KMS-11 (cell line): ENCODE measurements around the gene ZFP92.

Experiments used
- H2AFZ ChIP-seq: fragments of 200-600 bp; sonication (generic); 2 replicates; pipeline ENCODE4 v1.6.1; 2016; ENCODE audit warnings: antibody characterized with exemption, mixed run types, low read depth
- H3K27ac ChIP-seq: fragments of 200-600 bp; sonication (generic); 2 replicates; pipeline ENCODE4 v1.6.1; 2016; ENCODE audit warnings: mild to moderate bottlenecking, mixed run types
- H3K27me3 ChIP-seq: fragments of 200-600 bp; sonication (generic); 2 replicates; pipeline ENCODE4 v1.6.1; 2017; ENCODE audit warnings: mild to moderate bottlenecking, low read depth, mixed run types, moderate library complexity; ENCODE audit not compliant: insufficient read depth
- H3K36me3 ChIP-seq: fragments of 200-600 bp; sonication (generic); 2 replicates; pipeline ENCODE4 v1.6.1; 2017; ENCODE audit warnings: mild to moderate bottlenecking, mixed run types; ENCODE audit not compliant: insufficient read depth
- H3K4me1 ChIP-seq: fragments of 200-600 bp; sonication (generic); 2 replicates; pipeline ENCODE4 v1.6.1; 2016; ENCODE audit warnings: mild to moderate bottlenecking, low read depth, mixed run types; ENCODE audit not compliant: poor library complexity, severe bottlenecking
- H3K4me2 ChIP-seq: fragments of 200-600 bp; sonication (generic); 2 replicates; pipeline ENCODE4 v1.7.0; 2016; ENCODE audit warnings: mild to moderate bottlenecking, mixed run types
- H3K4me3 ChIP-seq: fragments of 200-600 bp; sonication (generic); IDR thresholded peaks from 2 replicates; pipeline ENCODE4 v1.6.1; 2017; ENCODE audit warnings: low read depth, low read length, mixed read lengths; ENCODE audit not compliant: insufficient read depth
- H3K79me2 ChIP-seq: fragments of 200-600 bp; sonication (generic); 2 replicates; pipeline ENCODE4 v1.6.1; 2016; ENCODE audit warnings: low read depth, mixed run types; ENCODE audit not compliant: insufficient read depth
- H3K9ac ChIP-seq: fragments of 200-600 bp; sonication (generic); 2 replicates; pipeline ENCODE4 v1.6.1; 2016; ENCODE audit warnings: mild to moderate bottlenecking, mixed run types
- H4K20me1 ChIP-seq: fragments of 200-600 bp; sonication (generic); 2 replicates; pipeline ENCODE4 v1.6.1; 2016; ENCODE audit warnings: mild to moderate bottlenecking, mixed run types; ENCODE audit not compliant: insufficient read depth
- CTCF ChIP-seq: fragments of 200-600 bp; sonication (generic); conservative IDR thresholded peaks from 2 replicates; pipeline ENCODE4 v1.6.1; 2017; ENCODE audit warnings: low read depth, mild to moderate bottlenecking, antibody characterized with exemption, low read length, moderate library complexity, mixed read lengths

ZFP92 gene

DNA sequence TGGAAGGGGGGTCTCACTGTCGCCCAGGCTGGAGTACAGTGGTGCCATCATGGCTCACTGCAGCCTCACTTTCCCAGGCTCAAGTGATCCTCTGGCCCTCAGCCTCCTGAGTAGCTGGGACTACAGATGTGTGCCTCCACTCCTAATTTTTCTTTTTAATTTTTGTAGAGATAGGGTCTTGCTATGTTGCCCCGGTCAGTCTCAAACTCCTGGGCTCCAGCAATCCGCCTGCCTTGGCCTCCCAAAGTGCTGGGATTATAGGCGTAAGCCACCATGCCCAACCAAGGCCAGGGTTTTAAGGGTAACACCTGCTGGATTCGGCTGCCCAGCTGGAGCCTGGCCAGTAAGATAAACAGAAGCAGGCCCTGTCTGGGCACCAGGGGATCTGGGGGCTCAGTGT is 31.2 kb downstream of the ZFP92 start:
- H3K27me3 ChIP-seq, result no peaks in the 10 kb centered on the region
- no peak overlapping the region for H2AFZ ChIP-seq
- TF ChIP-seq CTCF, result no peak
- H3K4me1 ChIP-seq, result no peaks in the 10 kb centered on the region
- no peak overlapping the region for H3K27ac ChIP-seq
- no peaks in the 10 kb centered on the region for H4K20me1 ChIP-seq
- H3K9ac ChIP-seq, result no peak overlapping the region
- H3K79me2 ChIP-seq, result no peaks in the 10 kb centered on the region
- H3K36me3 ChIP-seq, result no peaks in the 10 kb centered on the region
- H3K4me2 ChIP-seq, result no peak overlapping the region
- H3K4me3 ChIP-seq, result no peak overlapping the region

DNA sequence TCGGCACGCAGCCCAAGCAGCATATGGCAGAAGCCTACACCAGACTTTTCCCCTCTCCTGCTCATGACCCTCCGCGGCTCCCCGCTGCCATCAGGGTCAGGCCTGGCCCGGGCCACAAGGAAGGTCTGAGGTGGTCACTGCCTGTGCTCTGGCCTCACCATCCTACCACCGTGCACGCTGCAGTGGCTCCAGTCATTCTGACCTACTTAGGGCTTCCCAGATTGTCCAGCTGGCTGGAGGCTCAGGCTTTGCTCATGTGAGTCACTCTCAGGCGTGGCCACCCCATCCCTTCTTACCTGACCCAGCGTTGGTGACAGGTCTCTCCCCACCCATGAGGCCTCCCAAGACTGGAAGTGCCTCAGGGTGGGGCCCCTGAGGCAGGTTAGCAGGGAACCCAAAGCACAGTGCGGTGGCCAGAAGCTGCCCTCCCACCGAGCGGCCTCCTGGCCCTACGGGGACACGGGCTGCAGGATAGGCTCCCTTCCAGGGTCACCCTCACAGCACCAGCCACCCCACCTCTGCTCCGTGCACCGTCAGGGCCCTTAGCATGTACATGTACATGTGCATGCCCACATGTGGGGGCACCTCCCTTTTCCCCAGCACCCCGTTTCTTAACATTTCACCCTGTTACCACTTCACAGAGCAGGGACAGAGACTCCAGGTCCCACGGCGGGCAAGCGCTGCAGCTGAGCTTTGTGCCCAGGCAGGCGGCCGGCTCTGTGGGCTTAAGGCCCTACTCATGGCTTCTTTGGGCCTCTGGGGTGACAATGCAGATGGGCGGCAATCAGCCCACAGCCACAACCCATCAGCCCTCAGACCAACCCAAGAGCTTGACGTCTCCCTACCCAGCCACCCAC is 32.4 kb downstream of the ZFP92 start:
- H3K4me2 ChIP-seq, result no peak overlapping the region
- TF ChIP-seq CTCF, result no peak
- no peak overlapping the region for H3K27ac ChIP-seq
- H3K27me3 ChIP-seq, result no peaks in the 10 kb centered on the region
- no peak overlapping the region for H3K4me3 ChIP-seq
- no peak overlapping the region for H3K9ac ChIP-seq
- no peaks in the 10 kb centered on the region for H3K4me1 ChIP-seq
- no peak overlapping the region for H2AFZ ChIP-seq
- no peaks in the 10 kb centered on the region for H3K79me2 ChIP-seq
- H3K36me3 ChIP-seq, result no peaks in the 10 kb centered on the region
- no peaks in the 10 kb centered on the region for H4K20me1 ChIP-seq

- Histone ChIP-seq H3K79me2 (no peaks in the 10 kb centered on the region), H3K9ac (no peak overlapping the region), H2AFZ (no peak overlapping the region), H3K4me3 (no peak overlapping the region), H3K4me2 (no peak overlapping the region), H3K27me3 (no peaks in the 10 kb centered on the region), H3K27ac (no peak overlapping the region), H3K36me3 (no peaks in the 10 kb centered on the region), H3K4me1 (no peaks in the 10 kb centered on the region), H4K20me1 (no peaks in the 10 kb centered on the region)
- no peak for TF ChIP-seq CTCF
Measured at GRCh38 chrX:153444333-153445011, 33.2 kb downstream of the ZFP92 start.

DNA sequence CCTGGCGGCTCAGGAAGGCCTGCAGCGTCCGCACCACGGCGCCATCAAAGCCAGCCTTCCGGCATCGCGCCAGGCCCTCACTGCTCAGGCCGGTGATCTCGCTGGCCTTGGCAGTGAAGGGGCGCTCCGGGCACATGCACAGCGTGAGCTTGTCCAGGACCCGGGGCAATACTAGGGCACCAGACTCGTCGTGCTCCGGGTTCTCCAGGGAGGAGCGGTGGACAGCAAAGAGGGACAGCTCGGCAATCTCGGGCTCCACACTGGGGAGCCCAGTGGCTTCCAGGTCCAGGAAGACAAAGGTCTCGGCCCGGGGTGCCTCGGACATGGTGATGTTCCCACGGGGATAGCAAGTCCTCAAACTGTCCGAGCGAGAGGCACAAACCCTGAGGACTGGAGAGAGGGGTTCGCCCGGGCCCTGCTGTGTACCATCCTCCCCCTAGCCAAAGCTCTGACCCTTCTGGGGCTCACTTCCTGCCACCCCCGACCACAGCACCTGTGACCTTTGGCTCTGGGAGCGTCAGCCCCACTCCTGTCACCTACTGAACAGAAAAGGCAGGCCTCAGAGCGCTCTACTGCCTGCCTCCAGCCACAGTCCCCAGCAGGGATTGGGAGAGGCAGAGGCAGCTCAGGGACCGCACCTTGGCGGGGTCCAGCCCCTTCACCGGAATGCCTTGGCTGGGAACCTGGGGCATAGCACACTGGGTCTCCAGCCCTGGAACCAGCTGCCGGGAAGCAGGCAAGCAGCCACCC is 34.0 kb downstream of the ZFP92 start:
- Histone ChIP-seq H3K27ac (no peak overlapping the region), H3K36me3 (no peaks in the 10 kb centered on the region), H3K9ac (no peak overlapping the region), H3K4me1 (no peaks in the 10 kb centered on the region), H3K27me3 (no peaks in the 10 kb centered on the region), H3K79me2 (no peaks in the 10 kb centered on the region), H4K20me1 (no peaks in the 10 kb centered on the region), H3K4me2 (no peak overlapping the region), H2AFZ (no peak overlapping the region), H3K4me3 (no peak overlapping the region)
- no peak for TF ChIP-seq CTCF
